K562 (cell line): ENCODE measurements around the gene EDN2. TPM values are rescaled to one million over a fixed set of nuclear protein-coding genes. Genes with fewer than 3 reads are reported as not detected.

Experiments used
- EGR1 ChIP-seq: fragments of 450-650 bp; conservative IDR thresholded peaks from 2 replicates; pipeline ENCODE4 v1.6.1; 2017; ENCODE audit warnings: mild to moderate bottlenecking
- HDAC6 ChIP-seq: IDR thresholded peaks from 2 replicates; pipeline ENCODE4 v1.6.1; 2012; ENCODE audit warnings: low read depth, mild to moderate bottlenecking, control low read depth, inconsistent platforms, low read length, moderate library complexity
- HMG20B ChIP-seq: fragments of 250-450 bp; sonication (Bioruptor Pico); IDR thresholded peaks from 2 replicates; pipeline ENCODE4 v1.5.0; 2021; ENCODE audit warnings: mild to moderate bottlenecking
- MITF ChIP-seq: IDR thresholded peaks from 2 replicates; pipeline ENCODE4 v1.6.1; 2014; ENCODE audit warnings: antibody characterized with exemption
- NFIC ChIP-seq: fragments of 450-650 bp; IDR thresholded peaks from 2 replicates; pipeline ENCODE4 v1.6.1; 2017; ENCODE audit warnings: mild to moderate bottlenecking, inconsistent platforms
- NR2C1 ChIP-seq, 2 experiments: fragments of 450-650 bp; IDR thresholded peaks; 2 replicates each; pipeline ENCODE4 v1.6.1; 2017; ENCODE audit warnings: mild to moderate bottlenecking in 2 of 2, antibody characterized with exemption in 1 of 2, inconsistent platforms in 1 of 2, missing compliant biosample characterization in 1 of 2, missing genetic modification characterization in 1 of 2
- SMAD4 ChIP-seq: fragments of 250-450 bp; sonication (Bioruptor Pico); conservative IDR thresholded peaks from 2 replicates; pipeline ENCODE4 v1.8.0; 2021; ENCODE audit warnings: inconsistent platforms, mild to moderate bottlenecking, moderate library complexity
- VEZF1 ChIP-seq: fragments of 200-800 bp; sonication (Bioruptor generic); IDR thresholded peaks from 2 replicates; pipeline ENCODE4 v1.6.1; 2017; ENCODE audit warnings: missing genetic modification characterization, missing compliant biosample characterization
- ZBTB40 ChIP-seq, 2 experiments: fragments of 450-650 bp in 1 of 2; sonication (generic) in 1 of 2; formaldehyde crosslinking in 1 of 2; IDR thresholded peaks; 2 replicates each; pipeline versions ENCODE4 v1.7.1 to v1.9.0; 2016 to 2022; ENCODE audit warnings: inconsistent platforms in 1 of 2, mild to moderate bottlenecking in 1 of 2, missing genetic modification reagents in 1 of 2
- ZBTB43 ChIP-seq: sonication (generic); formaldehyde crosslinking; IDR thresholded peaks from 2 replicates; pipeline ENCODE4 v1.8.0; 2023; ENCODE audit warnings: mild to moderate bottlenecking, missing genetic modification reagents
- ZNF655 ChIP-seq: fragments of 250-450 bp; sonication (Bioruptor Pico); IDR thresholded peaks from 2 replicates; pipeline ENCODE4 v1.5.0; 2021
- polyA plus RNA-seq, 8 experiments: library from polyadenylated mRNA; depleted of rRNA in 4 of 8; stranded (reverse) in 5 of 8; unstranded in 3 of 8; fragments of >200 nt; fragmentation: Nextera tagmentation in 2 of 8; fragmentation: Illumina TruSeq in 1 of 8; extraction: Ambion mirVana in 2 of 8; extraction: Trizol in 1 of 8; gene quantifications; 2 replicates each; pipeline versions ENCODE4 v1.2.1 to v1.2.3, GENCODE V29; 2011 to 2014; ENCODE audit warnings: inconsistent platforms in 1 of 8, missing spikeins in 1 of 8
- total RNA-seq, 7 experiments: library from RNA; depleted of rRNA in 6 of 7; stranded (reverse); fragments of >200 nt in 6 of 7; fragmentation: Illumina TruSeq in 2 of 7; extraction: Trizol in 2 of 7; gene quantifications; 2 replicates each; pipeline versions ENCODE4 v1.2.1 to v1.2.3, GENCODE V29; 2011 to 2021; ENCODE audit warnings: low replicate concordance in 1 of 7

The EDN2 gene
- total and polyA plus RNA-seq, 9 of the 15 experiments (the other 6 are each of a cell fraction or from before 2014, with no cell fraction given), result not detected

GRCh38 chr1:41432481-41433280 lies 51.8 kb downstream of the EDN2 start (continued):
- TF ChIP-seq ZNF655 (CRISPR knock-in tag), result no peak
- peak; percentile 93 for TF ChIP-seq NFIC
- TF ChIP-seq ZBTB40 (IDR thresholded peaks at IDR 0.05), result no peak
- no peak for TF ChIP-seq ZBTB40 (CRISPR knock-in tag; IDR thresholded peaks at IDR 0.05)
- peak; percentile 82 for TF ChIP-seq NR2C1 (IDR thresholded peaks at IDR 0.05)
- peak; percentile 90 for TF ChIP-seq NR2C1 (tag; IDR thresholded peaks at IDR 0.05)
- peak; percentile 38; the same call in 1 of the 2 replicates for TF ChIP-seq VEZF1
- peak; percentile 58; the same call in 1 of the 2 replicates for TF ChIP-seq SMAD4
- TF ChIP-seq MITF, result 0 out of 2 replicates have a peak, but pooled peaks have one; percentile 33
- TF ChIP-seq HDAC6, result no peak
- TF ChIP-seq HMG20B, result no peak
- TF ChIP-seq ZBTB43 (CRISPR knock-in tag), result no peak
- no peak; the same call in 1 of the 2 replicates for TF ChIP-seq EGR1
